Kidney (tissue), 14 donors: Measurements from ENCODE around the gene GLP2R. TPM values are rescaled to one million over a fixed set of nuclear protein-coding genes. Genes with fewer than 3 reads are reported as not detected.

ENCODE experiments used
- DNase-seq, 5 donors: peaks; one replicate each; pipeline ENCODE4 v3.0.0-alpha.2; 2013 to 2020
- FAIRE-seq: peaks from 2 replicates; lab custom pipeline; 2012; peaks lifted over from hg19 to GRCh38; lab: Jason Lieb, UNC
- H3K27ac ChIP-seq, 2 donors: one replicate each; pipeline ENCODE4 v1.7.0; 2013; ENCODE audit warnings: low read depth in 2 of 2, low read length in 2 of 2, inconsistent platforms in 1 of 2
- H3K27me3 ChIP-seq: one replicate; pipeline ENCODE4 v1.7.1; 2013; ENCODE audit warnings: low read length, inconsistent platforms; ENCODE audit not compliant: control insufficient read depth, insufficient read depth
- H3K36me3 ChIP-seq, 3 donors: one replicate each; pipeline versions ENCODE4 v1.7.0 to v1.7.1; 2013; ENCODE audit warnings: low read length in 3 of 3, control low read depth in 1 of 3, inconsistent platforms in 1 of 3; ENCODE audit not compliant: insufficient read depth in 3 of 3, control insufficient read depth in 2 of 3
- H3K4me1 ChIP-seq, 3 donors: one replicate each; pipeline versions ENCODE4 v1.7.0 to v1.7.1; 2013; ENCODE audit warnings: low read length in 3 of 3, inconsistent platforms in 1 of 3, low read depth in 1 of 3; ENCODE audit not compliant: control insufficient read depth in 2 of 3, insufficient read depth in 2 of 3
- H3K4me3 ChIP-seq, 3 donors: one replicate each; pipeline versions ENCODE4 v1.7.0 to v1.8.1; 2013; ENCODE audit warnings: low read length in 3 of 3, control low read depth in 1 of 3, inconsistent platforms in 1 of 3
- H3K9ac ChIP-seq, 3 donors: one replicate each; pipeline versions ENCODE4 v1.7.0 to v1.7.1; 2013; ENCODE audit warnings: low read length in 3 of 3, control low read depth in 1 of 3, inconsistent platforms in 1 of 3
- H3K9me3 ChIP-seq, 3 donors: one replicate each; pipeline versions ENCODE4 v1.7.0 to v1.7.1; 2013; ENCODE audit warnings: low read length in 3 of 3, control low read depth in 1 of 3, inconsistent platforms in 1 of 3; ENCODE audit not compliant: control insufficient read depth in 2 of 3, insufficient read depth in 1 of 3
- CTCF ChIP-seq: IDR thresholded peaks from 3 replicates; pipeline ENCODE4 v1.5.1; 2012; ENCODE audit warnings: mild to moderate bottlenecking, moderate library complexity, borderline replicate concordance; ENCODE audit not compliant: insufficient read depth; ENCODE audit errors: extremely low read depth
- intact Hi-C: fragments of 100-400 bp; cut with DNase I; formaldehyde crosslinking; loops from one replicate; pipeline ENCODE4 v1.11.1; 2022
- polyA plus RNA-seq: library from polyadenylated mRNA; stranded (reverse); fragments of 350-450 nt; fragmentation: Illumina TruSeq; extraction: RNeasy Lipid Tissue Mini Kit (QIAGEN cat#74804); gene quantifications from one replicate; pipeline ENCODE4 v1.2.3, GENCODE V29; 2014; ENCODE audit warnings: low read depth, low replicate concordance; ENCODE audit not compliant: insufficient read depth
- total RNA-seq: library from RNA; stranded (reverse); fragmentation: NEBNext Ultra II Directional; extraction: Animal tissue kit (Norgen Biotek cat#: 25700); gene quantifications from one replicate; pipeline ENCODE4 v1.2.1, GENCODE V29; 2021
- donor health status: control.
- donor health status: control.
- donor health status: control.
- donor health status: control.
- donor health status: control.
- donor health status: DM: yes; HTN: yes; CAD: no.
- donor health status: Normal renal cell carcinoma (clear cell type).

The GLP2R gene
- total and polyA plus RNA-seq, 2 donors from 2014 or later: not detected

- H3K4me1 ChIP-seq: no peaks in the 10 kb centered on the region
- intact Hi-C loops: no loop called here
- no peak overlapping the region for H3K4me3 ChIP-seq
- H3K27ac ChIP-seq: no peak overlapping the region
- FAIRE-seq (no peak), DNase-seq (no peak)
- TF ChIP-seq CTCF: no peak
- no peaks in the 10 kb centered on the region for H3K36me3 ChIP-seq
- H3K9ac ChIP-seq: no peak overlapping the region
- no peaks in the 10 kb centered on the region for H3K27me3 ChIP-seq
- H3K9me3 ChIP-seq: no peaks in the 10 kb centered on the region
These were observed 18.4 kb downstream of the GLP2R start for GRCh38 chr17:9844153-9844552.

GRCh38 chr17:9845306-9845705 is 19.6 kb downstream of the GLP2R start:
- FAIRE-seq (no peak), DNase-seq (no peak)
- Histone ChIP-seq H3K27me3 (no peaks in the 10 kb centered on the region), H3K27ac (no peak overlapping the region), H3K4me3 (no peak overlapping the region), H3K9ac (no peak overlapping the region), H3K36me3 (no peaks in the 10 kb centered on the region), H3K4me1 (no peaks in the 10 kb centered on the region), H3K9me3 (no peaks in the 10 kb centered on the region)
- TF ChIP-seq CTCF: no peak
- intact Hi-C loops: no loop called here

GRCh38 chr17:9850151-9850550 is 24.4 kb downstream of the GLP2R start:
- DNase-seq (no peak), FAIRE-seq (no peak)
- Histone ChIP-seq H3K9me3 (no peaks in the 10 kb centered on the region), H3K27me3 (no peaks in the 10 kb centered on the region), H3K4me1 (no peaks in the 10 kb centered on the region), H3K36me3 (no peaks in the 10 kb centered on the region), H3K27ac (no peak overlapping the region), H3K4me3 (no peak overlapping the region), H3K9ac (no peak overlapping the region)
- TF ChIP-seq CTCF: no peak
- intact Hi-C loops: no loop called here

GRCh38 chr17:9854255-9854654 is 28.5 kb downstream of the GLP2R start:
- Histone ChIP-seq H3K27ac (no peak overlapping the region), H3K36me3 (no peaks in the 10 kb centered on the region), H3K27me3 (no peaks in the 10 kb centered on the region), H3K9me3 (peaks cover 0 to 10% (median 0%) of the 10 kb centered on the region in 3 donors), H3K4me3 (no peak overlapping the region), H3K9ac (no peak overlapping the region), H3K4me1 (no peaks in the 10 kb centered on the region)
- intact Hi-C loops: no loop called here
- no peak for FAIRE-seq
- no peak for DNase-seq
- TF ChIP-seq CTCF: no peak
